Measurements from ENCODE around the gene HOXB6. TPM values are rescaled to one million over a fixed set of nuclear protein-coding genes. Genes with fewer than 3 reads are reported as not detected.
A peak's percentile ranks its signal among the peaks of the same experiment; 100 is the strongest.

The HOXB6 gene
- total RNA-seq, 4 donors from 2014 or later, result 0.66 to 5.1 (median 2.9) TPM

GRCh38 chr17:48646183-48647102 lies 41.7 kb upstream of the HOXB6 start:
- Histone ChIP-seq H3K9me3 (no peaks in the 10 kb centered on the region), H3K4me3 (peak overlapping the region in 2 of 4 donors; percentile 34 to 46), H3K4me1 (peaks cover 0 to 17% (median 4%) of the 10 kb centered on the region in 4 donors), H3K27ac (peak overlapping the region in 1 of 4 donors; percentile 74), H3K36me3 (no peaks in the 10 kb centered on the region), H3K27me3 (peaks cover 0 to 95% of the 10 kb centered on the region in 2 donors)
- no peak for TF ChIP-seq POLR2A (IDR thresholded peaks at IDR 0.05)
- TF ChIP-seq CTCF (IDR thresholded peaks at IDR 0.05), result no peak
- TF ChIP-seq EP300 (IDR thresholded peaks at IDR 0.05), result no peak
- no peak for DNase-seq (ENCODE audit: low spot score in 2 of 2)
- WGBS, 2 donors, result 2 to 6% methylated on average over 34 to 61 of the region's 80 CpGs

- Histone ChIP-seq H3K27me3 (peaks cover 0 to 97% of the 10 kb centered on the region in 2 donors), H3K4me3 (peak overlapping the region in 1 of 4 donors; percentile 34), H3K9me3 (no peaks in the 10 kb centered on the region), H3K4me1 (peaks cover 0 to 17% (median 4%) of the 10 kb centered on the region in 4 donors), H3K27ac (peak overlapping the region in 1 of 4 donors; percentile 74), H3K36me3 (no peaks in the 10 kb centered on the region)
- 34 to 40% methylated on average over 14 of the region's 14 CpGs for WGBS, 2 donors
- DNase-seq (ENCODE audit: low spot score in 2 of 2), result no peak
- TF ChIP-seq EP300 (IDR thresholded peaks at IDR 0.05) (no peak), POLR2A (IDR thresholded peaks at IDR 0.05) (no peak), CTCF (IDR thresholded peaks at IDR 0.05) (no peak)
Measured at GRCh38 chr17:48645639-48646182, 40.9 kb upstream of the HOXB6 start.

- TF ChIP-seq CTCF (IDR thresholded peaks at IDR 0.05) (no peak), POLR2A (IDR thresholded peaks at IDR 0.05) (no peak), EP300 (IDR thresholded peaks at IDR 0.05) (no peak)
- no peak for DNase-seq (ENCODE audit: low spot score in 2 of 2)
- Histone ChIP-seq H3K4me1 (peaks cover 0 to 17% (median 4%) of the 10 kb centered on the region in 4 donors), H3K4me3 (no peak overlapping the region), H3K36me3 (no peaks in the 10 kb centered on the region), H3K27me3 (peaks cover 0 to 97% of the 10 kb centered on the region in 2 donors), H3K9me3 (no peaks in the 10 kb centered on the region), H3K27ac (no peak overlapping the region)
- 49 to 57% methylated on average over 6 of the region's 6 CpGs for WGBS, 2 donors
Measured at GRCh38 chr17:48644910-48645557, 40.2 kb upstream of the HOXB6 start.

- H3K9me3 ChIP-seq, result no peaks in the 10 kb centered on the region
- TF ChIP-seq EP300 (IDR thresholded peaks at IDR 0.05) (no peak), CTCF (IDR thresholded peaks at IDR 0.05) (no peak), POLR2A (IDR thresholded peaks at IDR 0.05) (no peak)
- H3K36me3 ChIP-seq, result no peaks in the 10 kb centered on the region
- peaks cover 0 to 99% of the 10 kb centered on the region in 2 donors for H3K27me3 ChIP-seq
- 71% methylated on average over 1 of the region's 1 CpG for WGBS, 2 donors
- no peak overlapping the region for H3K4me3 ChIP-seq
- H3K27ac ChIP-seq, result no peak overlapping the region
- H3K4me1 ChIP-seq, result peaks cover 0 to 17% (median 4%) of the 10 kb centered on the region in 4 donors
- no peak for DNase-seq (ENCODE audit: low spot score in 2 of 2)
Measured at GRCh38 chr17:48644159-48644558, 39.4 kb upstream of the HOXB6 start.

GRCh38 chr17:48643697-48644012 lies 38.9 kb upstream of the HOXB6 start:
- Histone ChIP-seq H3K27ac (no peak overlapping the region), H3K36me3 (no peaks in the 10 kb centered on the region), H3K9me3 (no peaks in the 10 kb centered on the region), H3K4me3 (no peak overlapping the region), H3K4me1 (peaks cover 0 to 17% (median 4%) of the 10 kb centered on the region in 4 donors), H3K27me3 (peaks cover 0 to 100% of the 10 kb centered on the region in 2 donors)
- TF ChIP-seq POLR2A (IDR thresholded peaks at IDR 0.05), result no peak
- no peak for TF ChIP-seq CTCF (IDR thresholded peaks at IDR 0.05)
- TF ChIP-seq EP300 (IDR thresholded peaks at IDR 0.05), result no peak
- DNase-seq (ENCODE audit: low spot score in 2 of 2), result no peak
